PC-9 (cell line): Measurements from ENCODE around the gene ERI3.

ENCODE experiments used
- EZH2 ChIP-seq: fragments of 200-600 bp; sonication (generic); IDR thresholded peaks from 2 replicates; pipeline ENCODE4 v1.8.0; 2017; ENCODE audit warnings: antibody characterized with exemption, low read depth
- TF ChIP-seq, protein P1 (sequence below): fragments of 200-600 bp; sonication (generic); conservative IDR thresholded peaks from 2 replicates; pipeline ENCODE4 v1.6.1; 2017; ENCODE audit warnings: mixed run types, antibody characterized with exemption, mild to moderate bottlenecking, moderate library complexity

DNA sequence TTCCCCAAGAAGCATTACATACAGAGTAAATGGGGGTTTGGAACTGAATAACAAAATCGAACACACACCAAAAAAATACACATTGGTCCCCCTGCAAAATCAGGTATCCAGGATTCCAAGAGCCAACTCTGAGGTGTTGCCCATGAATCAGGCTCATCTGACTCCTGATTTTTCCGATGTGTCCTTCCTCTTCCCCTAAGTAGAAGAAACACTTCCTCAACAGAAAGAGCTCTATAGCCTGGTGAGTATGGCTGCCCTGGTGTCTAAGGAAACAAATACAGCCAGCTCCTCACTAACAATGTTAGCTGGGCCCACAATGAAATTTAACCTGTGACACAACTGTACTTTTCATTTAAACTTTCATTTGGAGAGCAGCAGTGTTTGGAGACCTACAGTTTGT is 33.6 kb downstream of the ERI3 start:
- no peak for TF ChIP-seq EZH2
- TF ChIP-seq, protein P1, sequence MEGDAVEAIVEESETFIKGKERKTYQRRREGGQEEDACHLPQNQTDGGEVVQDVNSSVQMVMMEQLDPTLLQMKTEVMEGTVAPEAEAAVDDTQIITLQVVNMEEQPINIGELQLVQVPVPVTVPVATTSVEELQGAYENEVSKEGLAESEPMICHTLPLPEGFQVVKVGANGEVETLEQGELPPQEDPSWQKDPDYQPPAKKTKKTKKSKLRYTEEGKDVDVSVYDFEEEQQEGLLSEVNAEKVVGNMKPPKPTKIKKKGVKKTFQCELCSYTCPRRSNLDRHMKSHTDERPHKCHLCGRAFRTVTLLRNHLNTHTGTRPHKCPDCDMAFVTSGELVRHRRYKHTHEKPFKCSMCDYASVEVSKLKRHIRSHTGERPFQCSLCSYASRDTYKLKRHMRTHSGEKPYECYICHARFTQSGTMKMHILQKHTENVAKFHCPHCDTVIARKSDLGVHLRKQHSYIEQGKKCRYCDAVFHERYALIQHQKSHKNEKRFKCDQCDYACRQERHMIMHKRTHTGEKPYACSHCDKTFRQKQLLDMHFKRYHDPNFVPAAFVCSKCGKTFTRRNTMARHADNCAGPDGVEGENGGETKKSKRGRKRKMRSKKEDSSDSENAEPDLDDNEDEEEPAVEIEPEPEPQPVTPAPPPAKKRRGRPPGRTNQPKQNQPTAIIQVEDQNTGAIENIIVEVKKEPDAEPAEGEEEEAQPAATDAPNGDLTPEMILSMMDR, result no peak
